ENCODE results near the gene DCXR.

DCXR gene

DNA sequence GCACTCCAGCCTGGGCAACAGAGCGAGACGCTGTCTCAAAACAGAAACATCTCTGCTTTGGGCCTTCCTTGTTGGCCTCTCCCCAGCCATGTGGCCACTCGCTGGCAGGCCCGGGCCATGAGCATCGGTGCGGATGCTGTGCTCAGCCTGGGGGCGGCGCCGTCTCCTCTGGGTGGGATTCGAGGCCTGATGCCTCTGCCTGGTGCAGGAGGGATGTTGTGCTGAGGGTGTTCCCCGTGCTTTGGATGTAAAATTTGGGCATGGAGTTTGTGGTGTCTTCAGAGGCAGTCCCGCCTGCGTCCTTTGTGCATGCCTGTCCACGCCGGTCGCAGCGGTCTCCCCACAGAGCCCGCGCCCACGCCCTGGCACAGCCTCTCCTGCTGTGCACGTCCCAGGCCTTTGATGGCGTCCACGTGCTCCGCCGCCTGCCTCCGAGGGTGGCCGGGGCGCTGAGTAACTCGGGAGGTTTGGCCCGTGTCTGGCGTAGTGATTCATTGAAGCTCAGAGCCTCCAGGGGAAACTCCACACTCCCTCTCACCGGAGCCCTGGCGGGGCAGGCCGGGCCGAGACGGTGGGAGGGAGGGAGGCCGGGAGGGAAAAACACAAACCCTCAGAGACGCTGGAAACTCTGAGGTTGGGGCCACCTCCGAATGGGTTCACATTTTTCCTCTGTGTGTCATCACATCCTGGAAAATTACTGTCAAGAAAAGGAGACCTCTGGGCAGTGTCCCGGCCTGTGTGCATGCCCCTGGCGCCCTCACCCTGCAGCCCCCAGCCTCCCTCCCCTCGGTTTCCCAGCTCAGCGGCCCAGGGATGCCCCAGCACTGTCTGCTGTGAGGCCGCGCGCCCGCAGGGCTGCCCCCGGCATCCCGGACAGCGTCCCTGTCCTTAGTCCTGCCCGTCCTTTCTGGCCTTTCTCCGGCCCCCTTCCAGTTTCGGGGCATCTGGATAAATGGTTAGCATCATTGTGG lies 33.8 kb downstream of the DCXR start:
- TF ChIP-seq, protein P1, sequence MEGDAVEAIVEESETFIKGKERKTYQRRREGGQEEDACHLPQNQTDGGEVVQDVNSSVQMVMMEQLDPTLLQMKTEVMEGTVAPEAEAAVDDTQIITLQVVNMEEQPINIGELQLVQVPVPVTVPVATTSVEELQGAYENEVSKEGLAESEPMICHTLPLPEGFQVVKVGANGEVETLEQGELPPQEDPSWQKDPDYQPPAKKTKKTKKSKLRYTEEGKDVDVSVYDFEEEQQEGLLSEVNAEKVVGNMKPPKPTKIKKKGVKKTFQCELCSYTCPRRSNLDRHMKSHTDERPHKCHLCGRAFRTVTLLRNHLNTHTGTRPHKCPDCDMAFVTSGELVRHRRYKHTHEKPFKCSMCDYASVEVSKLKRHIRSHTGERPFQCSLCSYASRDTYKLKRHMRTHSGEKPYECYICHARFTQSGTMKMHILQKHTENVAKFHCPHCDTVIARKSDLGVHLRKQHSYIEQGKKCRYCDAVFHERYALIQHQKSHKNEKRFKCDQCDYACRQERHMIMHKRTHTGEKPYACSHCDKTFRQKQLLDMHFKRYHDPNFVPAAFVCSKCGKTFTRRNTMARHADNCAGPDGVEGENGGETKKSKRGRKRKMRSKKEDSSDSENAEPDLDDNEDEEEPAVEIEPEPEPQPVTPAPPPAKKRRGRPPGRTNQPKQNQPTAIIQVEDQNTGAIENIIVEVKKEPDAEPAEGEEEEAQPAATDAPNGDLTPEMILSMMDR (conservative IDR thresholded peaks at IDR 0.05; ENCODE audit: control insufficient read depth, insufficient read depth, low read depth, low read length): no peak
- peak; percentile 96 for DNase-seq (ENCODE audit: low read depth)
- no peak overlapping the region for H3K4me3 ChIP-seq (ENCODE audit: control insufficient read depth, low read depth, low read length)

GRCh38 chr17:82001571-82002056 lies 35.9 kb downstream of the DCXR start:
- no peak for DNase-seq (ENCODE audit: low read depth)
- H3K4me3 ChIP-seq (ENCODE audit: control insufficient read depth, low read depth, low read length): no peak overlapping the region
- TF ChIP-seq, protein P1 (conservative IDR thresholded peaks at IDR 0.05; ENCODE audit: control insufficient read depth, insufficient read depth, low read depth, low read length): no peak

GRCh38 chr17:82000803-82001570 lies 36.5 kb downstream of the DCXR start:
- no peak overlapping the region for H3K4me3 ChIP-seq (ENCODE audit: control insufficient read depth, low read depth, low read length)
- no peak for DNase-seq (ENCODE audit: low read depth)
- TF ChIP-seq, protein P1 (conservative IDR thresholded peaks at IDR 0.05; ENCODE audit: control insufficient read depth, insufficient read depth, low read depth, low read length): no peak

DNA sequence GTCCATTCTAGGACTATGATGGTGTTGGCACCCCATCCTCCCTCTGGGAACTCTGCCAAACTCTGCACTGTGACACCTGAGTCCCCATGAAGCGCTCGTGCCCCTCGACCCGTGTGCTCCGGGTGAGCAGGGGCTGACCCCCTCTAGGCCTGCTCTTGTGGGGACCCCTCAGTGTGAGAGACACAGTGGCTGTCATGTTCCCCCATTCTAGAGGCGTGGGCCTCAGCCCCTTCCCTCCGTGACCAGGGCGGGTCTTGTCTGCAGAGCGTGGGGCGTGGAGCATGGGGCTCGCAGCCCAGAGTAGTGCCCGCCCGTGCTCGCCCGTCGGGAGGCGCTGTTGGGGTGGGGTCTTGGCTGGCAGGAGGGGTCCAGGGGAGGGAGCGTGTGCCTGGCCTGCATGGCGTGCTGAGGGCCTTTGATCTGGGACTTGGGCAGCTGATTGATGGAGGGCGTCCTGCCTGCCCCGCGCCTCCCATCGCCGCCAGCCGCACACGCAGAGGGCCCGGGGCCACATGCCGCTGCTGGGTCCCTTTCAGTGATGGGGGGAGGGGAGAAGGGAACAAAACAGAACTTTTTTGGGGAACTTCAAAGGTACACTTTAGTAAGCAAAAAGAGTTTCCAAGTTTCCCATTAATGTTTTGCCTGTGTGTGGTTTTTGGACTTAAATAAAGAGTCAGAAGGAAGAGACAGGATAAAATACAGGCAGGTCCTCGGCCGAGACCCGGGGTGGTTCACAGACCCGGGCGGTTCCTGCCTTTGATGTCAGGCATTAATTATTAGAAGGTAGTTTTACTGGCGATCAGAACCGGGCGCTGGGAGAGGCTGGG lies 37.3 kb downstream of the DCXR start:
- no peak overlapping the region for H3K4me3 ChIP-seq (ENCODE audit: control insufficient read depth, low read depth, low read length)
- DNase-seq (ENCODE audit: low read depth): no peak
- TF ChIP-seq, protein P1 (conservative IDR thresholded peaks at IDR 0.05; ENCODE audit: control insufficient read depth, insufficient read depth, low read depth, low read length): no peak

- no peak overlapping the region for H3K4me3 ChIP-seq (ENCODE audit: control insufficient read depth, low read depth, low read length)
- TF ChIP-seq, protein P1 (conservative IDR thresholded peaks at IDR 0.05; ENCODE audit: control insufficient read depth, insufficient read depth, low read depth, low read length): no peak
- DNase-seq (ENCODE audit: low read depth): no peak
Observed at GRCh38 chr17:81999587-81999975, 37.9 kb downstream of the DCXR start.
